Uterus (tissue), 4 donors: ENCODE data around the gene HMG20B. TPM values are rescaled to one million over a fixed set of nuclear protein-coding genes. Genes with fewer than 3 reads are reported as not detected.

Source experiments
- DNase-seq, 2 donors: peaks; one replicate each; pipeline ENCODE4 v3.0.0-alpha.2; 2019 to 2020
- H3K27ac ChIP-seq, 2 donors: fragments of 200-600 bp; sonication (generic); 1 replicate in 1 of 2; 2 replicates in 1 of 2; pipeline ENCODE4 v1.5.1; 2016 to 2018
- H3K27me3 ChIP-seq, 2 donors: fragments of 200-600 bp; sonication (generic); one replicate each; pipeline ENCODE4 v1.5.1; 2018 to 2019; ENCODE audit warnings: control low read depth in 1 of 2
- H3K36me3 ChIP-seq, 2 donors: fragments of 200-600 bp; sonication (generic); one replicate each; pipeline ENCODE4 v1.5.1; 2019; ENCODE audit warnings: control low read depth in 1 of 2
- H3K4me1 ChIP-seq, 2 donors: fragments of 200-600 bp; sonication (generic); one replicate each; pipeline ENCODE4 v1.5.1; 2018 to 2019; ENCODE audit warnings: control low read depth in 1 of 2
- H3K4me3 ChIP-seq, 2 donors: fragments of 200-600 bp; sonication (generic); 1 replicate in 1 of 2; 2 replicates in 1 of 2; pipeline ENCODE4 v1.5.1; 2018 to 2019; ENCODE audit warnings: mild to moderate bottlenecking in 1 of 2
- H3K9me3 ChIP-seq, 2 donors: fragments of 200-600 bp; sonication (generic); one replicate each; pipeline ENCODE4 v1.5.1; 2019; ENCODE audit warnings: control low read depth in 1 of 2
- CTCF ChIP-seq, 4 experiments: fragments of 200-600 bp in 2 of 4; fragments of 450-650 bp in 2 of 4; sonication (generic) in 2 of 4; IDR thresholded peaks; one replicate each; pipeline ENCODE4 v1.5.1; 2016 to 2019; ENCODE audit warnings: antibody characterized with exemption in 4 of 4, mild to moderate bottlenecking in 2 of 4, moderate library complexity in 1 of 4
- POLR2A ChIP-seq, 2 donors: fragments of 450-650 bp; IDR thresholded peaks; one replicate each; pipeline ENCODE4 v1.6.1; 2016; ENCODE audit warnings: antibody characterized with exemption in 2 of 2, mild to moderate bottlenecking in 1 of 2, moderate library complexity in 1 of 2
- intact Hi-C: fragments of 100-400 bp; cut with DNase I; formaldehyde crosslinking; loops from one replicate; pipeline ENCODE4 v1.15.1; 2023; ENCODE audit warnings: low total_unique reads
- total RNA-seq, 4 donors: library from RNA; depleted of rRNA in 3 of 4; stranded (reverse); fragments of >200 nt in 3 of 4; gene quantifications; one replicate each; pipeline versions ENCODE4 v1.1.0 to v1.2.4, GENCODE V29; 2014 to 2023
- donor health status: DM: yes; HTN: yes; CAD: no.

HMG20B gene
- total RNA-seq, 4 donors from 2014 or later = 52.9 to 232 (median 63.6) TPM

- Histone ChIP-seq H3K27me3 (no peaks in the 10 kb centered on the region), H3K4me3 (no peak overlapping the region), H3K27ac (no peak overlapping the region), H3K9me3 (no peaks in the 10 kb centered on the region), H3K36me3 (no peaks in the 10 kb centered on the region), H3K4me1 (no peaks in the 10 kb centered on the region)
- no peak for DNase-seq
- no peak for TF ChIP-seq CTCF (IDR thresholded peaks at IDR 0.05)
- TF ChIP-seq POLR2A (IDR thresholded peaks at IDR 0.05) = no peak
- intact Hi-C loops = no loop called here
Observed at GRCh38 chr19:3534375-3535234, 38.1 kb upstream of the HMG20B start.

DNA sequence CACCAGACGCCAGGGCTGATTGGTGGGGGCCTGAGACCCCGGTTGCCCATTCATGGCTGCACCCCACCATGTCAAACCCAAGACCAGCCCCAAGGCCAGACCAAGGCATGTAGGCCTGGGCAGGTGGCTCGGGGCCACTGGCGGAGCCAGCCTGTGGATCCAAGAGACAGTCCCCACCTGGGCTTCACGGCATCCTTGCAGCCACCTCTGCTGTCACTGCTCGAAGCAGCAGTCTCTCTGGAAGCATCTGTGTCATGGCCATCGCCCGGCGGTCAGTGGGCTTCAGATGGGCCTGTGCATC lies 37.6 kb upstream of the HMG20B start:
- no peaks in the 10 kb centered on the region for H3K9me3 ChIP-seq
- no peak overlapping the region for H3K4me3 ChIP-seq
- TF ChIP-seq POLR2A (IDR thresholded peaks at IDR 0.05) = no peak
- TF ChIP-seq CTCF (IDR thresholded peaks at IDR 0.05) = no peak
- H3K27ac ChIP-seq = no peak overlapping the region
- H3K4me1 ChIP-seq = no peaks in the 10 kb centered on the region
- intact Hi-C loops = no loop called here
- no peak for DNase-seq
- H3K27me3 ChIP-seq = no peaks in the 10 kb centered on the region
- H3K36me3 ChIP-seq = no peaks in the 10 kb centered on the region

GRCh38 chr19:3535563-3535965 lies 37.2 kb upstream of the HMG20B start:
- H3K4me1 ChIP-seq = no peaks in the 10 kb centered on the region
- no peak for DNase-seq
- TF ChIP-seq POLR2A (IDR thresholded peaks at IDR 0.05) = no peak
- intact Hi-C loops = no loop called here
- no peaks in the 10 kb centered on the region for H3K9me3 ChIP-seq
- H3K27me3 ChIP-seq = no peaks in the 10 kb centered on the region
- no peak overlapping the region for H3K4me3 ChIP-seq
- no peaks in the 10 kb centered on the region for H3K36me3 ChIP-seq
- no peak overlapping the region for H3K27ac ChIP-seq

DNA sequence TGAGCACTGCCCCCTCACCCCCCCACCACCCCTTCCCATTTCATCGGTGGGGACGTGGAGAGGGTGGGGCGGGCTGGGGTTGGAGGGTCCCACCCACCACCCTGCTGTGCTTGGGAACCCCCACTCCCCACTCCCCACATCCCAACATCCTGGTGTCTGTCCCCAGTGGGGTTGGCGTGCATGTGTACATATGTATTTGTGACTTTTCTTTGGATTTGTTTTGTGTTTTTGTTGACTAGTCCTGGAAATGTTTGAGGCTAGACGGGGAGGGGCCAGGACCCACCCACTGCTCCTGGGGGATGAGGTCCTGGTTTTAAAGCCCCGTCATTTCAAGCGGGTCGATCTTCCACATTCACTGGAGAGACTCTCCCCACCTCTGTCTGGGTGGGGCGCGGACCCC lies 36.8 kb upstream of the HMG20B start:
- intact Hi-C loops = no loop called here

DNA sequence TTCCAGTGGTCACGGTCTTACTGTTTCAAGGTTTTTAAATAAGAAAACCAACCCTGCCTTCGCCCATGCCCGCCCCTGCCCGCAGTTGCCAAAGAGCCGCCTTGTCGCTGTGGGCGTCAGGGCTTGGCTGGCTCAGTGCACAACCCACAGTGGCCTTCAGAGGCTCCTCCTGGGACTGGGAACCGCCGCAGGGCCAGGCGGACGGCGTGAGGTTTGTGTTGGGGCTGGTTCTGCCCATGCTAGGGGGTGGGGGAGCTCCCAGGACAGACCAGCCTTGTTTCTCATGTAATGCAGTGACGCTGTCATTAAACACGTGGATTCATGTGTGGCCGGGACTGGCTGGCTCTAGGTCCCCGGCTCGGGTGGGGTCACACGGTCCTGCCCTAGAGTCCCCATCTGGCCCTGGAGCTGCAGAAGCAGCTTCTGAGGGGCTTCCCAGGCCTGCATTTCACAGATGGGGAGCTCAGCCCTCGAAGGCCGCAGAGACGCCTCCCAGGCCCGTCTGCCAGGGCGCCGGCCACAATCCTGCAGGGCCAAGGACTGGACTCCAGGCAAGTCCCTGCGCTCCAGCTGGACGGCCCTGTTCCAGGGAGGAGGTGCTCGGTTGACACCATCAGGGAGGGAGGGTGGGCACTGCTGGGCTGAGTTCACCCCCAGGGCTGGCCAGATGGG lies 36.2 kb upstream of the HMG20B start:
- intact Hi-C loops = no loop called here

More for the DNA sequence above, 36.8 kb upstream of the HMG20B start:
- TF ChIP-seq POLR2A (IDR thresholded peaks at IDR 0.05) = no peak
- no peak for TF ChIP-seq CTCF (IDR thresholded peaks at IDR 0.05)
- no peak for DNase-seq
- Histone ChIP-seq H3K27me3 (no peaks in the 10 kb centered on the region), H3K4me3 (no peak overlapping the region), H3K36me3 (no peaks in the 10 kb centered on the region), H3K27ac (no peak overlapping the region), H3K4me1 (no peaks in the 10 kb centered on the region), H3K9me3 (no peaks in the 10 kb centered on the region)

More for the DNA sequence above, 36.2 kb upstream of the HMG20B start:
- H3K4me3 ChIP-seq = no peak overlapping the region
- TF ChIP-seq CTCF (IDR thresholded peaks at IDR 0.05) (no peak), POLR2A (IDR thresholded peaks at IDR 0.05) (no peak)
- no peaks in the 10 kb centered on the region for H3K36me3 ChIP-seq
- H3K27ac ChIP-seq = no peak overlapping the region
- H3K4me1 ChIP-seq = no peaks in the 10 kb centered on the region
- H3K9me3 ChIP-seq = no peaks in the 10 kb centered on the region
- DNase-seq = no peak
- H3K27me3 ChIP-seq = no peaks in the 10 kb centered on the region
